ENCODE results near the gene OBSCN. TPM values are rescaled to one million over a fixed set of nuclear protein-coding genes. Genes with fewer than 3 reads are reported as not detected.

OBSCN gene
- total RNA-seq, 1 donor from 2014 or later, result 7.6 TPM

DNA sequence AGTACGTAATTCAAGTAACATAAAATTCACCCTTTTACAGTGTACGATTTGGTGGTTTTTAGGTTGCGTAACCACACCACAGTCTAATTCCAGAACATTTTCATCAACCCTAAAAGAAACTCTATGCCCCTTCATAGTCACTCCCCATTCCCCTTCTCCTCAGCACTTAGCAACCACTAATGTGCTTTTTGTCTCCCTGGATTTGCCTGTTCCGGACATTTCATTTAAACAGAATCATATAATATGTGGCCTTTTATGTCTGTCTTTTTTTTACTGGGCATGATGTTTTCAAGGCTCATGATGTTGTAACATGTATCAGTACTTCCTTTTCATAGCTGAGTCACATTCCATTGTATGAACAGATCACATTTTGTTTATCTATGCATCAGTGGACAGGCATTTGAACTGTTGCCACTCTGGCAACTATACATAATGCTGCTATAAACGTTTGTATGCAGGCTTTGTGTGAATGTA is 20.8 kb downstream of the OBSCN start:
- peak; percentile 99 for DNase-seq (ENCODE audit: low read depth)
- peaks cover 11% of the 10 kb centered on the region for H3K36me3 ChIP-seq (ENCODE audit: control insufficient read depth, insufficient read depth, low read length)
- no peak for FAIRE-seq
- no peak overlapping the region for H3K4me3 ChIP-seq (ENCODE audit: low read depth, low read length)
- TF ChIP-seq, protein P1, sequence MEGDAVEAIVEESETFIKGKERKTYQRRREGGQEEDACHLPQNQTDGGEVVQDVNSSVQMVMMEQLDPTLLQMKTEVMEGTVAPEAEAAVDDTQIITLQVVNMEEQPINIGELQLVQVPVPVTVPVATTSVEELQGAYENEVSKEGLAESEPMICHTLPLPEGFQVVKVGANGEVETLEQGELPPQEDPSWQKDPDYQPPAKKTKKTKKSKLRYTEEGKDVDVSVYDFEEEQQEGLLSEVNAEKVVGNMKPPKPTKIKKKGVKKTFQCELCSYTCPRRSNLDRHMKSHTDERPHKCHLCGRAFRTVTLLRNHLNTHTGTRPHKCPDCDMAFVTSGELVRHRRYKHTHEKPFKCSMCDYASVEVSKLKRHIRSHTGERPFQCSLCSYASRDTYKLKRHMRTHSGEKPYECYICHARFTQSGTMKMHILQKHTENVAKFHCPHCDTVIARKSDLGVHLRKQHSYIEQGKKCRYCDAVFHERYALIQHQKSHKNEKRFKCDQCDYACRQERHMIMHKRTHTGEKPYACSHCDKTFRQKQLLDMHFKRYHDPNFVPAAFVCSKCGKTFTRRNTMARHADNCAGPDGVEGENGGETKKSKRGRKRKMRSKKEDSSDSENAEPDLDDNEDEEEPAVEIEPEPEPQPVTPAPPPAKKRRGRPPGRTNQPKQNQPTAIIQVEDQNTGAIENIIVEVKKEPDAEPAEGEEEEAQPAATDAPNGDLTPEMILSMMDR (IDR thresholded peaks at IDR 0.05; ENCODE audit: insufficient read depth, low read length, severe bottlenecking), result no peak
- no peaks in the 10 kb centered on the region for H3K27me3 ChIP-seq (ENCODE audit: control insufficient read depth, insufficient read depth, low read length)

GRCh38 chr1:228231189-228231588 is 23.3 kb downstream of the OBSCN start:
- H3K4me3 ChIP-seq (ENCODE audit: low read depth, low read length), result no peak overlapping the region
- TF ChIP-seq, protein P1 (IDR thresholded peaks at IDR 0.05; ENCODE audit: insufficient read depth, low read length, severe bottlenecking), result no peak
- DNase-seq (ENCODE audit: low read depth) (no peak), FAIRE-seq (no peak)
- H3K27me3 ChIP-seq (ENCODE audit: control insufficient read depth, insufficient read depth, low read length), result no peaks in the 10 kb centered on the region
- peaks cover 1% of the 10 kb centered on the region for H3K36me3 ChIP-seq (ENCODE audit: control insufficient read depth, insufficient read depth, low read length)

GRCh38 chr1:228233136-228233535 is 25.3 kb downstream of the OBSCN start:
- no peak for FAIRE-seq
- H3K4me3 ChIP-seq (ENCODE audit: low read depth, low read length), result no peak overlapping the region
- no peak for DNase-seq (ENCODE audit: low read depth)
- TF ChIP-seq, protein P1 (IDR thresholded peaks at IDR 0.05; ENCODE audit: insufficient read depth, low read length, severe bottlenecking), result no peak
- H3K27me3 ChIP-seq (ENCODE audit: control insufficient read depth, insufficient read depth, low read length), result no peaks in the 10 kb centered on the region
- no peaks in the 10 kb centered on the region for H3K36me3 ChIP-seq (ENCODE audit: control insufficient read depth, insufficient read depth, low read length)

DNA sequence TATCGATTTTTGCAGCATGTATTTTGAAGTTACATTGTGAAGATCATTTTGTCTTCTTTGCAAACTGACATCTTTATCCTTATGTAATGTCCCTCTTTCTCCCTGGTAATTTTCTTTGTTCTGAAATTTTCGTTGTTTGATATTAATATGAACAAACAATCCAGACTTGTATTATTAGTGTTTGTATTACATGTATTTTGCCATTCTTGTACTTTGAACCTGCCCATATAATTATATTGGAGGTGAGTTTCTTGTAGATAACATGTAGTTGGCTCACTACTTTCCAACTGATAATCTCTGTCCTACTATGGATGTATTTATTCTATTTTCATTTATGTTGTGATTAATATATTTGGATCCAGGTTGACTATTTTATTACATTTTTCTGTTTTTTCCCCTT is 27.1 kb downstream of the OBSCN start:
- TF ChIP-seq, protein P1 (IDR thresholded peaks at IDR 0.05; ENCODE audit: insufficient read depth, low read length, severe bottlenecking), result no peak
- Histone ChIP-seq H3K36me3 (ENCODE audit: control insufficient read depth, insufficient read depth, low read length) (no peaks in the 10 kb centered on the region), H3K4me3 (ENCODE audit: low read depth, low read length) (no peak overlapping the region), H3K27me3 (ENCODE audit: control insufficient read depth, insufficient read depth, low read length) (no peaks in the 10 kb centered on the region)
- DNase-seq (ENCODE audit: low read depth) (no peak), FAIRE-seq (no peak)

- H3K36me3 ChIP-seq (ENCODE audit: control insufficient read depth, insufficient read depth, low read length), result no peaks in the 10 kb centered on the region
- H3K4me3 ChIP-seq (ENCODE audit: low read depth, low read length), result no peak overlapping the region
- no peaks in the 10 kb centered on the region for H3K27me3 ChIP-seq (ENCODE audit: control insufficient read depth, insufficient read depth, low read length)
- TF ChIP-seq, protein P1 (IDR thresholded peaks at IDR 0.05; ENCODE audit: insufficient read depth, low read length, severe bottlenecking), result peak; percentile 42
- DNase-seq (ENCODE audit: low read depth) (peak; percentile 25), FAIRE-seq (no peak)
These were observed 28.9 kb downstream of the OBSCN start for GRCh38 chr1:228236744-228237143.

DNA sequence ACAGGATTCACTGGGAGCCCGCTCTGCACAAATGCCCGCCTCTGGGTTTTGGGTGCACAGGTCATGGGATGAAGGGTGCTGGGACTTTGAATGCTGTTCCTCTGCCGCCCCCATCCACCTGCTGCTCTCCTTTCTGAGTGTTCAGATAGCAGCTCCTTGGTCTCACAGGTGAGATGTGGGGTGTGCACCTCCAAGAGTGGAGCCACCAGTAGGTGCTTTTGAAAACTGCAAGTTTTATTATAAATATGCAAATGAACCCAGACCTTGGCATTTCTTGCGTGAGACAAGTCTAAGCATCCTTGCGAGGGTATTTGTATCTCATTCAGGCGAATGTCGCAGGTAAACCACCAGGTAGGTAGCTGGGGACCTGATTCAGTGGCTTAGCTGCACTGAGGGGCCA is 30.2 kb downstream of the OBSCN start:
- Histone ChIP-seq H3K27me3 (ENCODE audit: control insufficient read depth, insufficient read depth, low read length) (no peaks in the 10 kb centered on the region), H3K4me3 (ENCODE audit: low read depth, low read length) (no peak overlapping the region), H3K36me3 (ENCODE audit: control insufficient read depth, insufficient read depth, low read length) (no peaks in the 10 kb centered on the region)
- TF ChIP-seq, protein P1 (IDR thresholded peaks at IDR 0.05; ENCODE audit: insufficient read depth, low read length, severe bottlenecking), result no peak
- DNase-seq (ENCODE audit: low read depth) (no peak), FAIRE-seq (no peak)
